PC-9 (cell line): ENCODE data around the gene BFAR.

ENCODE experiments used
- CTCF ChIP-seq: fragments of 200-600 bp; sonication (generic); conservative IDR thresholded peaks from 2 replicates; pipeline ENCODE4 v1.6.1; 2017; ENCODE audit warnings: mixed run types, antibody characterized with exemption, mild to moderate bottlenecking, moderate library complexity
- EZH2 ChIP-seq: fragments of 200-600 bp; sonication (generic); IDR thresholded peaks from 2 replicates; pipeline ENCODE4 v1.8.0; 2017; ENCODE audit warnings: antibody characterized with exemption, low read depth

GRCh38 chr16:14641926-14642325 lies 9.2 kb downstream of the BFAR start:
- TF ChIP-seq CTCF (no peak), EZH2 (no peak)
